ENCODE data around the gene IFNL3.

Gene IFNL3

DNA sequence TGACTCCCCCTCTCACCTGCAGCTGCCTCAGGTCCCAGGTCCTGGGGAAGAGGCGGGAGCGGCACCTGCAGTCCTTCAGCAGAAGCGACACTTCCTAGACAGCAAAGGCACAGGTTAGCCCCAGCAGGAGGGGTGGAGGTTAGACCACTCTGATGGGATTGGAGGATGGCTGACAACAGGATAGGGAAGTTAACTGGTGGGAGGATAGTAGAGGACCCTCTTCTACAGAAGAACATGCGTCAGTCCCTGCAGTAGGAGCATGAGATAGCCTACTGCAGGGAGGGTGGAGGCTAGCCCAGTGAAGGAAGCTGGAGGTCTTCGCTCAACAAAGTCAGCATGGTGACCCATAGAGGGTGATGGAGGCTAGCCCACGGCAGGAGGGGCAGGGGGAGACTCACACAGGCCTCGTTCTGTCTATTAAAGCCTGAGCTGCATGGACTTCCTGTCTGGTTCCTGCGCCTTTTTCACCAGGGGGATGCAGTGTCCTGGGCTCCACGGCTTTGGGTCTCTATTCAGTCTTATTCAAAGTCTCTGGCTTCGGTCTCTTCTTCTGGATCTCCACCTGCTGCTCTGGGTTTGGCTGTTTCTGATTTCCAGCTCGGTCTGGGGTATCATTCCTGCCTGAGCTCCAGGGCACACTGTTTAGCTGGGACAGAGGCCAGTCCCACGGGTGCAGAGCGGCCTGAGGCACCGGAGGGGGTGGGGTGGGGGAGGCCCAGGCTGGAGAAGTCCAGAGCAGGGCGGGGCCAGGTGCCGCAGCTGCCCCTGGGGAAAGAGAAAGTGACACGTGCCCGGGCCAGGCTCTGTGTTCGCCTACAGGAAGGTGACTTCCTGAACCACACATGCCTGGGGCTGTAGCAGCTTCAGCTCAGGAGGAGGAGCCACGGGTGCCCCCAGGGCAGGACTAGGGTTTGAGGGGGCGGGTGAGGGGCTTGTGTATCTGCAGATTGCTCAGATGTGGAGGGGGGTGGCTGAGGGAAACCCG is 7.3 kb downstream of the IFNL3 start:
- Histone ChIP-seq H3K27ac (replicated peaks) (no peak overlapping the region), H3K27me3 (ENCODE audit: insufficient read depth, poor library complexity, severe bottlenecking) (no peaks in the 10 kb centered on the region), H3K4me3 (replicated peaks; ENCODE audit: insufficient read depth, low read length) (no peak overlapping the region)
- TF ChIP-seq POLR2AphosphoS5 (IDR thresholded peaks at IDR 0.05; ENCODE audit: low read depth) (no peak), REST (IDR thresholded peaks at IDR 0.05; ENCODE audit: insufficient replicate concordance, low read depth) (no peak), SPI1 (IDR thresholded peaks at IDR 0.05; ENCODE audit: borderline replicate concordance, low read depth) (no peak), GABPA (IDR thresholded peaks at IDR 0.05; ENCODE audit: low read depth) (no peak)
- TF ChIP-seq, protein P1, sequence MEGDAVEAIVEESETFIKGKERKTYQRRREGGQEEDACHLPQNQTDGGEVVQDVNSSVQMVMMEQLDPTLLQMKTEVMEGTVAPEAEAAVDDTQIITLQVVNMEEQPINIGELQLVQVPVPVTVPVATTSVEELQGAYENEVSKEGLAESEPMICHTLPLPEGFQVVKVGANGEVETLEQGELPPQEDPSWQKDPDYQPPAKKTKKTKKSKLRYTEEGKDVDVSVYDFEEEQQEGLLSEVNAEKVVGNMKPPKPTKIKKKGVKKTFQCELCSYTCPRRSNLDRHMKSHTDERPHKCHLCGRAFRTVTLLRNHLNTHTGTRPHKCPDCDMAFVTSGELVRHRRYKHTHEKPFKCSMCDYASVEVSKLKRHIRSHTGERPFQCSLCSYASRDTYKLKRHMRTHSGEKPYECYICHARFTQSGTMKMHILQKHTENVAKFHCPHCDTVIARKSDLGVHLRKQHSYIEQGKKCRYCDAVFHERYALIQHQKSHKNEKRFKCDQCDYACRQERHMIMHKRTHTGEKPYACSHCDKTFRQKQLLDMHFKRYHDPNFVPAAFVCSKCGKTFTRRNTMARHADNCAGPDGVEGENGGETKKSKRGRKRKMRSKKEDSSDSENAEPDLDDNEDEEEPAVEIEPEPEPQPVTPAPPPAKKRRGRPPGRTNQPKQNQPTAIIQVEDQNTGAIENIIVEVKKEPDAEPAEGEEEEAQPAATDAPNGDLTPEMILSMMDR (IDR thresholded peaks at IDR 0.05; ENCODE audit: insufficient read depth, low read length): no peak
- peak; percentile 20 to 23 for DNase-seq (ENCODE audit: low read depth in 1 of 2, low spot score in 1 of 2)

GRCh38 chr19:39236527-39236926 is 8.3 kb downstream of the IFNL3 start:
- no peak overlapping the region for H3K27ac ChIP-seq (replicated peaks)
- TF ChIP-seq POLR2AphosphoS5 (IDR thresholded peaks at IDR 0.05; ENCODE audit: low read depth) (no peak), SPI1 (IDR thresholded peaks at IDR 0.05; ENCODE audit: borderline replicate concordance, low read depth) (no peak), REST (IDR thresholded peaks at IDR 0.05; ENCODE audit: insufficient replicate concordance, low read depth) (no peak), GABPA (IDR thresholded peaks at IDR 0.05; ENCODE audit: low read depth) (no peak)
- TF ChIP-seq, protein P1 (IDR thresholded peaks at IDR 0.05; ENCODE audit: insufficient read depth, low read length): no peak
- DNase-seq (ENCODE audit: low read depth in 1 of 2, low spot score in 1 of 2): no peak
- H3K27me3 ChIP-seq (ENCODE audit: insufficient read depth, poor library complexity, severe bottlenecking): no peaks in the 10 kb centered on the region
- H3K4me3 ChIP-seq (replicated peaks; ENCODE audit: insufficient read depth, low read length): no peak overlapping the region

DNA sequence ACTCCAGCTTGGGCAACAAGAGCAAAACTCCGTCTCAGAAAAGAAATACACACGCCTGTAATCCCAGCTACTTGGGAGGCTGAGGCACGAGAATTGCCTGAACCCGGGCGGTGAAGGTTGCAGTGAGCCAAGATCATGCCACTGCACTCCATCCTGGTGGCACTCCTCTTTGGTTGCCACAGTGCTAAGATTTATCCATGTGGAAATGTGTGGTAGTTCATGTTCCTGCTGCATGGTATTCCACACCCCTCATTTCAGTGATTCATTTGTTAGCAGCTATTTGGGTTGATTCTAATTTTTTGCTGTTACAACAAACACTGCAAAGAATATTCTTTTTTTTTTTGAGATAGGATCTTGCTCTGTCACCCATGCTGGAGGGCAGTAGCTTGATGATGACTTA is 12.1 kb downstream of the IFNL3 start:
- no peak for TF ChIP-seq SPI1 (IDR thresholded peaks at IDR 0.05; ENCODE audit: borderline replicate concordance, low read depth)
- no peak for TF ChIP-seq GABPA (IDR thresholded peaks at IDR 0.05; ENCODE audit: low read depth)
- TF ChIP-seq POLR2AphosphoS5 (IDR thresholded peaks at IDR 0.05; ENCODE audit: low read depth): no peak
- TF ChIP-seq REST (IDR thresholded peaks at IDR 0.05; ENCODE audit: insufficient replicate concordance, low read depth): no peak
- TF ChIP-seq, protein P1 (IDR thresholded peaks at IDR 0.05; ENCODE audit: insufficient read depth, low read length): no peak
- Histone ChIP-seq H3K4me3 (replicated peaks; ENCODE audit: insufficient read depth, low read length) (no peak overlapping the region), H3K27me3 (ENCODE audit: insufficient read depth, poor library complexity, severe bottlenecking) (no peaks in the 10 kb centered on the region), H3K27ac (replicated peaks) (no peak overlapping the region)
- DNase-seq (ENCODE audit: low read depth in 1 of 2, low spot score in 1 of 2): no peak

Measured in HL-60 (cell line).